Neural progenitor cell (in vitro differentiated cells): ENCODE results near the gene RGMA. TPM values are rescaled to one million over a fixed set of nuclear protein-coding genes. Genes with fewer than 3 reads are reported as not detected.

Experiments
- DNase-seq: peaks from one replicate; pipeline ENCODE4 v3.0.0-alpha.2; 2016; ENCODE audit warnings: low spot score
- H2AFZ ChIP-seq: fragments of 200-600 bp; sonication (generic); replicated peaks from 2 replicates; pipeline ENCODE4 v1.6.1; 2016; ENCODE audit warnings: antibody characterized with exemption
- H3F3A ChIP-seq: fragments of 200-600 bp; sonication (generic); 2 replicates; pipeline ENCODE4 v1.6.1; 2016; ENCODE audit warnings: antibody characterized with exemption, low read depth
- H3K27ac ChIP-seq: fragments of 200-600 bp; sonication (generic); 2 replicates; pipeline ENCODE4 v1.5.1; 2016; ENCODE audit warnings: mild to moderate bottlenecking
- H3K27me3 ChIP-seq: fragments of 200-600 bp; sonication (generic); 2 replicates; pipeline ENCODE4 v1.6.1; 2016; ENCODE audit warnings: mild to moderate bottlenecking, moderate library complexity
- H3K36me3 ChIP-seq: fragments of 200-600 bp; sonication (generic); 2 replicates; pipeline ENCODE4 v1.5.1; 2016
- H3K4me1 ChIP-seq: fragments of 200-600 bp; sonication (generic); 2 replicates; pipeline ENCODE4 v1.6.1; 2016; ENCODE audit warnings: mixed run types
- H3K4me2 ChIP-seq: fragments of 200-600 bp; sonication (generic); 2 replicates; pipeline ENCODE4 v1.6.1; 2016
- H3K4me3 ChIP-seq: fragments of 200-600 bp; sonication (generic); 2 replicates; pipeline ENCODE4 v1.5.1; 2016
- H3K79me2 ChIP-seq: fragments of 200-600 bp; sonication (generic); 2 replicates; pipeline ENCODE4 v1.6.1; 2016; ENCODE audit warnings: low read depth
- H3K9ac ChIP-seq: fragments of 200-600 bp; sonication (generic); 2 replicates; pipeline ENCODE4 v1.6.1; 2016
- H3K9me3 ChIP-seq: fragments of 200-600 bp; sonication (generic); 2 replicates; pipeline ENCODE4 v1.5.1; 2016; ENCODE audit warnings: low read depth
- H4K20me1 ChIP-seq: fragments of 200-600 bp; sonication (generic); 2 replicates; pipeline ENCODE4 v1.6.1; 2016; ENCODE audit warnings: low read depth
- H3K27ac Mint-ChIP-seq: 3 replicates; pipeline ENCODE4 v1.8.0; 2021; ENCODE audit warnings: mixed read lengths
- H3K27me3 Mint-ChIP-seq: 2 replicates; pipeline ENCODE4 v1.8.0; 2022; ENCODE audit warnings: low read depth, mild to moderate bottlenecking, inconsistent platforms, moderate library complexity, mixed read lengths; ENCODE audit not compliant: insufficient read depth
- H3K36me3 Mint-ChIP-seq: 3 replicates; pipeline ENCODE4 v1.8.0; 2021; ENCODE audit warnings: mixed read lengths
- H3K4me1 Mint-ChIP-seq: 3 replicates; pipeline ENCODE4 v1.8.0; 2021; ENCODE audit warnings: mixed read lengths
- H3K4me3 Mint-ChIP-seq: 3 replicates; pipeline ENCODE4 v1.8.0; 2021; ENCODE audit warnings: mild to moderate bottlenecking, moderate library complexity, mixed read lengths
- H3K9me3 Mint-ChIP-seq: 3 replicates; pipeline ENCODE4 v1.8.0; 2020; ENCODE audit warnings: mixed read lengths
- CTCF ChIP-seq: fragments of 200-600 bp; sonication (generic); IDR thresholded peaks from 2 replicates; pipeline ENCODE4 v1.5.1; 2017; ENCODE audit warnings: antibody characterized with exemption, mild to moderate bottlenecking
- EZH2 ChIP-seq: fragments of 200-600 bp; sonication (generic); IDR thresholded peaks from 2 replicates; pipeline ENCODE4 v1.6.1; 2017; ENCODE audit warnings: antibody characterized with exemption, mild to moderate bottlenecking, moderate library complexity
- EZH2phosphoT487 ChIP-seq: fragments of 200-600 bp; sonication (generic); IDR thresholded peaks from 2 replicates; pipeline ENCODE4 v1.6.1; 2017; ENCODE audit warnings: antibody characterized with exemption
- total RNA-seq: library from RNA; depleted of rRNA; stranded (reverse); fragments of >200 nt; gene quantifications from 2 replicates; pipeline ENCODE4 v1.2.3, GENCODE V29; 2015; ENCODE audit warnings: low replicate concordance

RGMA gene
- total RNA-seq, 1 donor from 2014 or later: 41.4 TPM

GRCh38 chr15:93080451-93080850 is 8.6 kb downstream of the RGMA start:
- Histone ChIP-seq H3K27ac (no peak overlapping the region), H3K4me2 (peak overlapping the region; percentile 59), H3K9ac (no peak overlapping the region), H3K36me3 (no peaks in the 10 kb centered on the region), H2AFZ (no peak overlapping the region), H4K20me1 (peaks cover 100% of the 10 kb centered on the region), H3K79me2 (peaks cover 100% of the 10 kb centered on the region), H3F3A (peaks cover 60% of the 10 kb centered on the region), H3K27me3 (no peaks in the 10 kb centered on the region), H3K4me3 (peak overlapping the region; percentile 10), H3K9me3 (no peaks in the 10 kb centered on the region), H3K4me1 (peaks cover 92% of the 10 kb centered on the region)
- no peak for DNase-seq
- Mint-ChIP-seq H3K4me1 (peaks cover 50% of the 10 kb centered on the region), H3K9me3 (peaks cover 8% of the 10 kb centered on the region), H3K4me3 (no peak overlapping the region), H3K36me3 (peaks cover 38% of the 10 kb centered on the region), H3K27me3 (peaks cover 3% of the 10 kb centered on the region), H3K27ac (peak overlapping the region; percentile 70)
- TF ChIP-seq EZH2phosphoT487: no peak
- no peak for TF ChIP-seq EZH2

- peaks cover 100% of the 10 kb centered on the region for H3K79me2 ChIP-seq
- H4K20me1 ChIP-seq: peaks cover 98% of the 10 kb centered on the region
- Mint-ChIP-seq H3K4me3 (no peak overlapping the region), H3K4me1 (peaks cover 64% of the 10 kb centered on the region), H3K27ac (no peak overlapping the region), H3K36me3 (peaks cover 13% of the 10 kb centered on the region), H3K27me3 (no peaks in the 10 kb centered on the region), H3K9me3 (no peaks in the 10 kb centered on the region)
- H3K27ac ChIP-seq: peak overlapping the region; percentile 34
- TF ChIP-seq CTCF: no peak
- TF ChIP-seq EZH2: no peak
- TF ChIP-seq EZH2phosphoT487: no peak
- H3F3A ChIP-seq: peaks cover 80% of the 10 kb centered on the region
- H3K27me3 ChIP-seq: no peaks in the 10 kb centered on the region
- no peak overlapping the region for H2AFZ ChIP-seq
- no peak overlapping the region for H3K9ac ChIP-seq
- H3K4me1 ChIP-seq: peaks cover 83% of the 10 kb centered on the region
- H3K36me3 ChIP-seq: no peaks in the 10 kb centered on the region
- peak overlapping the region; percentile 100 for H3K4me2 ChIP-seq
- no peaks in the 10 kb centered on the region for H3K9me3 ChIP-seq
- H3K4me3 ChIP-seq: no peak overlapping the region
- DNase-seq: no peak
Measured at GRCh38 chr15:93076875-93077274, 12.1 kb downstream of the RGMA start.

- TF ChIP-seq CTCF (no peak), EZH2 (no peak), EZH2phosphoT487 (no peak)
- peak overlapping the region; percentile 34 for H3K27ac ChIP-seq
- H3K36me3 ChIP-seq: no peaks in the 10 kb centered on the region
Measured at GRCh38 chr15:93076217-93076616, 12.8 kb downstream of the RGMA start.

GRCh38 chr15:93074599-93074998 is 14.4 kb downstream of the RGMA start:
- H3K27ac Mint-ChIP-seq: no peak overlapping the region
- Histone ChIP-seq H3F3A (peaks cover 94% of the 10 kb centered on the region), H3K9me3 (no peaks in the 10 kb centered on the region), H3K27ac (peak overlapping the region; percentile 88), H3K27me3 (no peaks in the 10 kb centered on the region), H3K9ac (no peak overlapping the region), H2AFZ (no peak overlapping the region), H3K4me1 (peaks cover 82% of the 10 kb centered on the region), H3K4me2 (peak overlapping the region; percentile 100), H3K36me3 (peaks cover 4% of the 10 kb centered on the region), H3K79me2 (peaks cover 100% of the 10 kb centered on the region), H4K20me1 (peaks cover 98% of the 10 kb centered on the region), H3K4me3 (peak overlapping the region; percentile 95)
- no peak for DNase-seq
- peak overlapping the region; percentile 97 for H3K4me3 Mint-ChIP-seq
- no peaks in the 10 kb centered on the region for H3K9me3 Mint-ChIP-seq
- no peaks in the 10 kb centered on the region for H3K27me3 Mint-ChIP-seq
- TF ChIP-seq EZH2: no peak
- no peak for TF ChIP-seq EZH2phosphoT487
- TF ChIP-seq CTCF: no peak
- peaks cover 12% of the 10 kb centered on the region for H3K36me3 Mint-ChIP-seq
- H3K4me1 Mint-ChIP-seq: peaks cover 68% of the 10 kb centered on the region

More at GRCh38 chr15:93076217-93076616, 12.8 kb downstream of the RGMA start:
- H3K4me2 ChIP-seq: peak overlapping the region; percentile 100
- H3K4me3 Mint-ChIP-seq: no peak overlapping the region
- no peaks in the 10 kb centered on the region for H3K27me3 Mint-ChIP-seq
- H3K27me3 ChIP-seq: no peaks in the 10 kb centered on the region
- peaks cover 98% of the 10 kb centered on the region for H4K20me1 ChIP-seq
- peaks cover 79% of the 10 kb centered on the region for H3F3A ChIP-seq
- H3K79me2 ChIP-seq: peaks cover 100% of the 10 kb centered on the region
- no peak overlapping the region for H2AFZ ChIP-seq
- H3K4me1 Mint-ChIP-seq: peaks cover 65% of the 10 kb centered on the region
- H3K9ac ChIP-seq: no peak overlapping the region
- no peak for DNase-seq
- peaks cover 82% of the 10 kb centered on the region for H3K4me1 ChIP-seq
- H3K4me3 ChIP-seq: no peak overlapping the region
- H3K9me3 Mint-ChIP-seq: no peaks in the 10 kb centered on the region
- peaks cover 8% of the 10 kb centered on the region for H3K36me3 Mint-ChIP-seq
- H3K27ac Mint-ChIP-seq: no peak overlapping the region
- no peaks in the 10 kb centered on the region for H3K9me3 ChIP-seq
